ENCODE data around the gene RTKN2. TPM values are rescaled to one million over a fixed set of nuclear protein-coding genes. Genes with fewer than 3 reads are reported as not detected.

Gene RTKN2
- total RNA-seq, 1 donor from 2014 or later = 3.9 TPM

- Mint-ChIP-seq H3K36me3 (ENCODE audit: low read depth) (peaks cover 2% of the 10 kb centered on the region), H3K4me3 (ENCODE audit: unreplicated experiment) (no peak overlapping the region)
These were observed 88.0 kb downstream of the RTKN2 start for GRCh38 chr10:62180677-62181076.

GRCh38 chr10:62178568-62178967 lies 90.1 kb downstream of the RTKN2 start:
- Mint-ChIP-seq H3K4me1 (ENCODE audit: low read depth) (no peaks in the 10 kb centered on the region), H3K36me3 (ENCODE audit: low read depth) (peaks cover 2% of the 10 kb centered on the region), H3K27me3 (ENCODE audit: low read depth) (no peaks in the 10 kb centered on the region), H3K27ac (ENCODE audit: unreplicated experiment) (no peak overlapping the region), H3K9me3 (ENCODE audit: low read depth) (peaks cover 22% of the 10 kb centered on the region), H3K4me3 (ENCODE audit: unreplicated experiment) (no peak overlapping the region)
- no peak for DNase-seq (ENCODE audit: low spot score)
- no peak for TF ChIP-seq CTCF (IDR thresholded peaks at IDR 0.05)

More at GRCh38 chr10:62180677-62181076, 88.0 kb downstream of the RTKN2 start:
- Mint-ChIP-seq H3K4me1 (ENCODE audit: low read depth) (no peaks in the 10 kb centered on the region), H3K27me3 (ENCODE audit: low read depth) (no peaks in the 10 kb centered on the region), H3K27ac (ENCODE audit: unreplicated experiment) (no peak overlapping the region), H3K9me3 (ENCODE audit: low read depth) (peaks cover 19% of the 10 kb centered on the region)
- no peak for TF ChIP-seq CTCF (IDR thresholded peaks at IDR 0.05)
- DNase-seq (ENCODE audit: low spot score) = no peak

- no peak for TF ChIP-seq CTCF (IDR thresholded peaks at IDR 0.05)
- peaks cover 35% of the 10 kb centered on the region for H3K9me3 Mint-ChIP-seq (ENCODE audit: low read depth)
- H3K4me1 Mint-ChIP-seq (ENCODE audit: low read depth) = no peaks in the 10 kb centered on the region
- no peak overlapping the region for H3K4me3 Mint-ChIP-seq (ENCODE audit: unreplicated experiment)
- H3K27me3 Mint-ChIP-seq (ENCODE audit: low read depth) = no peaks in the 10 kb centered on the region
- peaks cover 7% of the 10 kb centered on the region for H3K36me3 Mint-ChIP-seq (ENCODE audit: low read depth)
- no peak for DNase-seq (ENCODE audit: low spot score)
- no peak overlapping the region for H3K27ac Mint-ChIP-seq (ENCODE audit: unreplicated experiment)
These were observed 91.5 kb downstream of the RTKN2 start for GRCh38 chr10:62177111-62177510.

- H3K36me3 Mint-ChIP-seq (ENCODE audit: low read depth) = peaks cover 7% of the 10 kb centered on the region
- H3K4me1 Mint-ChIP-seq (ENCODE audit: low read depth) = no peaks in the 10 kb centered on the region
- no peak overlapping the region for H3K4me3 Mint-ChIP-seq (ENCODE audit: unreplicated experiment)
- DNase-seq (ENCODE audit: low spot score) = no peak
- H3K27ac Mint-ChIP-seq (ENCODE audit: unreplicated experiment) = no peak overlapping the region
- no peak for TF ChIP-seq CTCF (IDR thresholded peaks at IDR 0.05)
- peaks cover 30% of the 10 kb centered on the region for H3K9me3 Mint-ChIP-seq (ENCODE audit: low read depth)
- H3K27me3 Mint-ChIP-seq (ENCODE audit: low read depth) = no peaks in the 10 kb centered on the region
These were observed 93.4 kb downstream of the RTKN2 start for GRCh38 chr10:62175251-62175650.

GRCh38 chr10:62172465-62172864 lies 96.2 kb downstream of the RTKN2 start:
- no peak for TF ChIP-seq CTCF (IDR thresholded peaks at IDR 0.05)

More at GRCh38 chr10:62172465-62172864, 96.2 kb downstream of the RTKN2 start:
- H3K27ac Mint-ChIP-seq (ENCODE audit: unreplicated experiment) = no peak overlapping the region
- H3K27me3 Mint-ChIP-seq (ENCODE audit: low read depth) = no peaks in the 10 kb centered on the region
- H3K4me3 Mint-ChIP-seq (ENCODE audit: unreplicated experiment) = no peak overlapping the region
- no peak for DNase-seq (ENCODE audit: low spot score)
- H3K36me3 Mint-ChIP-seq (ENCODE audit: low read depth) = peaks cover 7% of the 10 kb centered on the region
- H3K9me3 Mint-ChIP-seq (ENCODE audit: low read depth) = peaks cover 24% of the 10 kb centered on the region
- no peaks in the 10 kb centered on the region for H3K4me1 Mint-ChIP-seq (ENCODE audit: low read depth)
